A204.1 (cell line): ENCODE measurements around the gene UVRAG.
"Not testable (repeated sequence)": the region's sequence is repeated elsewhere in the genome, so short reads cannot be mapped to it uniquely, and the experiment has no call there.

Experiments
- FAIRE-seq: peaks from 2 replicates; lab custom pipeline; 2012; peaks lifted over from hg19 to GRCh38; lab: Jason Lieb, UNC

UVRAG gene

DNA sequence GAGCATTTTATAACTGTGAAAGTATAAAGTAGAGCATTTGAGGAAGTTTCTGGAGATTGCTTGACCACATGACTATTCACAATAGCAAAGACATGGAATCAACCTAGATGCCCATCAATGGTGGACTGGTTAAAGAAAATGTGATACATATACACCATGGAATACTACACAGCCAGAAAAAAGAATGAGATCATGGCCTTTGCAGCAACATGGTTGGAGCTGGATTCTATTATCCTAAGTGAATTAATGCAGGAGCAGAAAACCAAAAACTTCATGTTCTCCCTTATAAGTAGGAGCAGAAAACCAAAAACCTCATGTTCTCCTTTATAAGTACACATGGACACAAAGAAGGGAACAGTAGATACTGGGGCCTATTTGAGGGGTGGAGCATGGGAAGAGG is 30.3 kb downstream of the UVRAG start:
- FAIRE-seq = no peak

- no peak for FAIRE-seq
These were observed 34.9 kb downstream of the UVRAG start for GRCh38 chr11:75849894-75850293.

GRCh38 chr11:75850787-75851186 is 35.8 kb downstream of the UVRAG start:
- FAIRE-seq = no peak

- FAIRE-seq = no peak
These were observed 36.2 kb downstream of the UVRAG start for GRCh38 chr11:75851203-75851602.

GRCh38 chr11:75852406-75853017 is 37.5 kb downstream of the UVRAG start:
- no peak for FAIRE-seq

- FAIRE-seq = not testable (repeated sequence)
These were observed 38.6 kb downstream of the UVRAG start for GRCh38 chr11:75853563-75853962.

DNA sequence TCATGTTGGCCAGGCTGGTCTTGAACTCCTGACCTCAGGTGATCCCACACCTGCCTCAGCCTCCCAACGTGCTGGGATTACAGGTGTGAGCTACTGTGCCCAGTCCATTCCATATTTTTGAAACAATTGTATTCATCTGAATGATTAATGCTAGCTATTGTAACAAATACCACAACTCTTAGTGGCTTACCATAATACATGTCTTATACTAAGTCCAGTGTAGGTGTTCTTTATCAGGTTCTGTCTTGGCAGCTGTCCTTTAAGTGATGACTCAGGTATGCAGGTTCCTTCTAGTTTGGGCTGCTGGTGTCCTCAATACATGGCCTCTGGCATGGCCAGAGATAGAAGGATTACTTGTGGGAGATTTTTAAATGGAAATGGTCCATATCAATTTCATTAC is 39.0 kb downstream of the UVRAG start:
- no peak for FAIRE-seq

DNA sequence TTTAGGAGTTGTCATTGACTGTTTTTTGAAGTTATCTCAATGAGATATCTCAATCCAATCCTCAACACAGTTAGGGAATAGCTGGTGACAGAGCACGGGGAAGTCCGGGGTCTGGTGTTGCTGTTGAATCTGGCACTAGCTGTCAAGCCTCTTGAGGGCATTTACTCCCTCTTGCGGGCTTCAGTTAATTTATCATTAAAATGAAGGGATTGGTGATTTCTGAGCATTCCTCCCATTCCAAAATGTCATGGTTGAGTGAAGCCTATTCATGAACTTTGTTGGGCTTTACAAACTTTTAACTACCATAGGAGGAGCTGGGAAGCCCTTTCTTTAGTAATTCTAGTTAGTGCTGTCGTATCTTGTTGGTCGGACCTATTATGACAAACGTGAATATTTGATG is 40.2 kb downstream of the UVRAG start:
- no peak for FAIRE-seq

- no peak for FAIRE-seq
These were observed 41.9 kb downstream of the UVRAG start for GRCh38 chr11:75856912-75857311.

- no peak for FAIRE-seq
These were observed 43.0 kb downstream of the UVRAG start for GRCh38 chr11:75858042-75858441.

- no peak for FAIRE-seq
These were observed 43.6 kb downstream of the UVRAG start for GRCh38 chr11:75858613-75859012.

DNA sequence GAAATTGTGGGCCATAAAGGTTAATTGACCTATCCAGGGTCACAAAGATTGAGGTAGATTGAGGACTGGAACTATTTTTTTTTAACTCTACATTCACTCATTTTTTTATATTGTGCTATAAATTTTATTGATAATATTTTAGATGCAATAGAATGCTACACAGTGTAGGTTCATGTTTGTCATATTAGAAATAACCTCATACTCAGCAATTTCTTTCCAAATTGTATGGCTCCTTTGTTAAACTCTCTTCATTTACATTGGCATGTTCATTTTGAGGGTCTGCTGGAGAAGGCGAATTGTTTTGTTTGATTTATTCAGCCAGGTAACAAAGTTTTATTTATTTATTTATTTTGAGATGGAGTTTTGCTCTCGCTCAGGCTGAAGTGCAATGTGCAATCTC is 44.6 kb downstream of the UVRAG start:
- no peak for FAIRE-seq

GRCh38 chr11:75862437-75862836 is 47.4 kb downstream of the UVRAG start:
- FAIRE-seq = no peak

- peak; percentile 91 for FAIRE-seq
These were observed 52.9 kb downstream of the UVRAG start for GRCh38 chr11:75867778-75868374.

DNA sequence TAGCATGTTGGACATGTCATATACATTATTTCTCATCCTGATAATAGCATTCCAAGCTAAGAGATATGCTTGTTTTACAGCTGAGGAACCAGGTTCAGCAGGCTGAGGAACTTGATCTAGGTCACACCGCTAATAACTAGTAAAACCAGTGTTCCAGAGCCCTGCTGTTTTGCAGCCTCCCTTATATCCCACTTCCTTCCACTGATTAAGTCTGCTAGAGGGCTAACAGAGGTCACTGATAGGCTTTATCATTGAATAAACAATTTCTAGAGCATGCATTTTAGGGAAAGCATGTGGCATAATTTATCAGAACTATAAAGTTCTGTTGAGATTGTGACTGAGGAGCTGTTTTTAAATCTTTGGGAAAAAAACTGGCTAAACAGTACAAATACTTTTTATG is 54.0 kb downstream of the UVRAG start:
- no peak for FAIRE-seq

DNA sequence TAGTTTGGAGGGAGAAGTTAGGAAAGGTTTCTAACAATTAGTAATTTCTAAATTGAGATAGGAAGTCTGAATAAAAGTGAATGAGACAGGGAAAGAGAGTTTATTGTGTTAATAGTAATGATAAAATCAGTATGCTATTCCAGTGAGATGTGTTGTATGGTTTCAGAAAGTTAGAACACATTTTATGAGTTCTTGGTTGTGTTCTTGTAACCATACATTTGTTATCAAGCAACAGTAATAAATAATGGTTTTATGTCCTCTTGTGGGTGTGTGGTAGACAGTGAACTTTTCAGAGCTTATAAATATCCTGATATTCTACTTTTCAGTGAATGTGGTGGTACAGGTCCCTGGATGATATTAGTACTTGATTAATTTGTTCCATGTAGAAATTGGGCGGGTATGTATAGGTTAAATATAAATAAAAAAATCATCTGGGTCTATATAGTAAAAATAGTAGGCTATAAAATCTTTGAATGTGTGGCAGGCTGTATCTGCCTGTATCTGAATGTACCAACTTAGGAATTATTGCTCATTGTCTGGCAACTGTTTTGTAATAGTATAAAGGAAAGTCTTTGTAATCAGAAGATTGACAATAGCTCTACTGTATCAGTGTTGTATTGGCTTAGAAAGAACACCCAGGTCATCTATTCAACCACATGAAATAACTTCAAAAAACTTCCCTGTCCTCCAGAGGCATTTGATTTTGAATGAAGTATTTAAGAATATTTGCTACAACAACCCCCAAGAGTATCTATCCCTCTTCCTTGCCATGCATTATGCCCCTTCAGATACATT is 54.8 kb downstream of the UVRAG start:
- FAIRE-seq = no peak

- no peak for FAIRE-seq
These were observed 57.9 kb downstream of the UVRAG start for GRCh38 chr11:75872887-75873416.

- no peak for FAIRE-seq
These were observed 58.6 kb downstream of the UVRAG start for GRCh38 chr11:75873417-75874221.

GRCh38 chr11:75874684-75875341 is 59.8 kb downstream of the UVRAG start:
- no peak for FAIRE-seq

DNA sequence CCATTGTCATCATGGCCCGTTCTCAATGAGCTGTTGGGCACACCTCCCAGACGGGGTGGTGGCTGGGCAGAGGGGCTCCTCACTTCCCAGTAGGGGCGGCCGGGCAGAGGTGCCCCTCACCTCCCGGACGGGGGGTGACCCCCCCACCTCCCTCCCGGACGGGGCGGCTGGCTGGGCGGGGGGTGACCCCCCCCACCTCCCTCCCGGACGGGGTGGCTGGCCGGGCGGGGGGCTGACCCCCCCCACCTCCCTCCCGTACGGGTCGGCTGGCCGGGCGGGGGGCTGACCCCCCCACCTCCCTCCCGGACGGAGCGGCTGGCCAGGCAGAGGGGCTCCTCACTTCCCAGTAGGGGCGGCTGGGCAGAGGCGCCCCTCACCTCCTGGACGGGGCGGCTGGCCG is 62.3 kb downstream of the UVRAG start:
- FAIRE-seq = not testable (repeated sequence)

DNA sequence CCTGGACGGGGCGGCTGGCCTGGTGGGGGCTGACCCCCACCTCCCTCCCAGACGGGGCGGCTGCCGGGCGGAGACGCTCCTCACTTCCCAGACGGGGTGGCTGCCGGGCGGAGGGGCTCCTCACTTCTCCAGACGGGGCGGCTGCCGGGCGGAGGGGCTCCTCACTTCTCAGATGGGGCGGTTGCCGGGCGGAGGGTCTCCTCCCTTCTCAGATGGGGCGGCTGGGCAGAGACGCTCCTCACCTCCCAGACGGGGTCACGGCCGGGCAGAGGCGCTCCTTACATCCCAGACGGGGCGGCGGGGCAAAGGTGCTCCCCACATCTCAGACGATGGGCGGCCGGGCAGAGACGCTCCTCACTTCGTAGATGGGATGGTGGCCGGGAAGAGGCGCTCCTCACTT is 62.9 kb downstream of the UVRAG start:
- not testable (repeated sequence) for FAIRE-seq

DNA sequence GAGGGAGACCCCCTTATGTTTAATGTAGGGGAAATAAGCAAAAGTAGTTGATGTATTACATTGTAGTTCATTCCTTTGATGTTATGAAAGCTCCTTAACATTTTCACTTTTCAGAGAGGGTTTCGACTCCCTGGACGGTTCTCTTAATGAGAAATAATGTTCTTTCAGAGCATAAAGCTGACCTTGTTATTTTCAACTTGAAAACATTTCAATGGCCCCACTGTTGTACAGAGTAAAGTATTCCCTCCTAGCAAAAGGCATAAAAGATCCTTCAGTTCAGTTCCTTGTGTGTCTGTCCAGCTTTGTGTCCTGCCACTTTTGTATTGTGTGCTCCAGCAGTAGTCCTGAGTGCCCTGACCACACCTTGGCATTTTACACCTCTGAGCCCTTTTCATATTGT is 63.9 kb downstream of the UVRAG start:
- FAIRE-seq = no peak
